ENCODE measurements around the gene ATP5F1D.

The ATP5F1D gene

DNA sequence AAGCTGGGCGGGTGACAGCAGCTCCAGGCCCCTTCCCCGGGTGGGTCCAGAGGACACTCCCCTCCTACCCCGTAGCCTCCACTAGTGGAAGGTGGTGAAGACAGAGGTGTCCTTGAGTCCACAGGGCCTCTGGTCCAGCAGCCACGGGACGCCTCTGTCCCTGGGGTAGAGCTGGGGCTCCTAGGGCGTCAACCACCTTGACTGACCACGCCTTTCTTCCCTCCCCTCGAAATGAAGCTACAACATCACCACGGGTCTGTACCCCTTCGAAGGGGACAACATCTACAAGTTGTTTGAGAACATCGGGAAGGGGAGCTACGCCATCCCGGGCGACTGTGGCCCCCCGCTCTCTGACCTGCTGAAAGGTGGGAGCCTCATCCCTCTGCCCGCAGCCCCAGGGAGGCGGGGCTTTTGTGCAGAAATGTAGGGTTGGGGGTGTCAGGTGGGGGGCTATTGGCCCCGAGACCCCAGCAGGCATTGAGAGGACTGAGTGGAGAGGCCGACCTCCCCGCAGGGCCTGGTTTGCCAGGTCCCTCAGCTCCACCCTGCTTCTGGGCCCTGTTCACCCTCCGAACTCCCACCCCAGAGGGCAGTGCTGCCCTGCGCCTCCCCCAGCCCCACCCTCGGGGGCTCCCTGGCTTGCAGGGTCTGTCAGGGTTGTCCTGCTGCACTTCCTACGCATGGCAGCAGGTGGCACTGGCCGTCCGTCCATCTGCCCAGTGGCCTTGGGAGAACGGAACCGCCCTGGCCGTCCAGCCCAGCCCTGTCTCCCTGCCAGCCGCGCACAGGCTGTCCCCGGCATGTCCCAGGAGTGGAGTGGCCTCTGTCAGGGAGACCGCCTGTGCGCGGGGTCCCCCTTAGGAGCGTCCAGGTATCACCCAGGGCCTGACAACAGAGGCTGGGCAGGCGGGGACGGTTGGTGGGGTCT, 20.3 kb upstream of the ATP5F1D start:
- no peak for DNase-seq

DNA sequence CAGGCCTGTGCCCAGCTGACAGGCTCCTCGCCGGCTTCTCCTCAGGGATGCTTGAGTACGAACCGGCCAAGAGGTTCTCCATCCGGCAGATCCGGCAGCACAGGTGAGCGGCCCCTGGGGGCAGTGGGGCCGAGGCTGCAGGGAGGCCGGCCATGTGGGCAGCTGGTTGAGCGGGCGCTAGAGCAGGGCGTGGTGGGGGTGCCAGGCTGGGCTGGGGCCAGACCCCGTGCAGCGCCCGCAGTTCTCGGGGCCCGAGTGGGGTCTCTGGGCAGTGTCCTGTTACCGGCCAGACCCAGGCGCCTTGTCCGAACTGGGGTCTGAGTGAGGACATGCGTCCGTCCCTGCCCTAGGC, 19.7 kb upstream of the ATP5F1D start:
- DNase-seq: no peak

DNA sequence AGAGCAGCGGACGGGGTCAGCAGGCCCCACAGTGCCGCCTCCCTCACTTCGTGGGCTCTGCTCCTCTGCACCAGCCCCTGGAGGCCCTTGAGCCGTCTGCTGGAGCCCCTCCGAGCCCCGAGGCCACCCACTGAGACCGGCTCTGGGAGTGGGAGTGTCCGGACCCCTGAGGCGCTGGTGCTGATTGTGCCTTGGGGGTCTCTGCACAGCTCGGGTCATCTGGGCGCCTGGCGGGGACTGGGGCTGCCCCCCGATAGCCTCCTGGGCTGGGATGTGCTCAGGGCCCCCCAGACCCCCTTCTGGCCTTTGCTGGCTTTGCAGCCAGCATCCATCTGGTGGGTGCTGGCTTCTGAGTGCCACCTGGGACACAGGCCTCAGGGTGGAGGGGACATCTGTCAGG, 19.2 kb upstream of the ATP5F1D start:
- DNase-seq: no peak

GRCh38 chr19:1223018-1223855, 18.3 kb upstream of the ATP5F1D start:
- DNase-seq: no peak

DNA sequence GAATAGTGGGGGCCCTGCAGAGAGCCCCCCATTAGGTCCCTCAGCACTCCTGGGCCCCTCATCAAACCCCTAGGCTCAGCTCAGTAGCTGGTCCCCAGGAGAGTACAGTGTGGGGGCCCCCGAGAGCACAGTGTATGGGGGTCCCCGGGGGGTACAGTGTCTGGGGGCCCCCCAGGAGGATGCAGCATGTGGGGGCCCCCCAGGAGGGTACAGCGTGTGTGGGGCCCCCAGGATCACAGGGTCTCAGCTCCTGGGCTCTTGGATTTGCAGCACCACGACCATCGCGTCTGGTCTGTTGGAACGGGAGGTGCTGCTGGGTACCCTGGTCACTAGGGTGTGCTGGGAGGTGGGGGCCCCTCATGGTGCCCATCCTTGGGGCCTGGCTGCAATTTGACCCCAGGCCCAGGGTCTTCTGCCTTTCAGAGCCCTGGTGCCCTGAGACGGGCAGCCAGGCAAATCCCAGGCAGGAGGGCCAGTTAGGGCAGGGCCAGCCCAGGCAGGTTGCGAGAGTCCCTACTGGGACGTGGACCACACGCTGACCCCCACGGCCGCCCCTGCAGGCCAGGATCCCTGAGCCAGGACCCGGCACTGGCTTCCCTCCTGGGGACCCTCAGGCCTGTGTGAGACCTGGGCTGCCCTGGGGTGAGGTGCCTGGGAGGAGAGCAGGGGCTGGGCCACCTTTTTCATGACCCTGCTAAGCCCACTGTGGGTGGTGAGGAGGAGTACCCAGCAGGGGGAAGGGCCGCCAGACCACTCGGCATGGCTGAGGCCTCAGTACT, 17.3 kb upstream of the ATP5F1D start:
- no peak for DNase-seq

GRCh38 chr19:1224847-1225246, 16.7 kb upstream of the ATP5F1D start:
- DNase-seq: no peak

DNA sequence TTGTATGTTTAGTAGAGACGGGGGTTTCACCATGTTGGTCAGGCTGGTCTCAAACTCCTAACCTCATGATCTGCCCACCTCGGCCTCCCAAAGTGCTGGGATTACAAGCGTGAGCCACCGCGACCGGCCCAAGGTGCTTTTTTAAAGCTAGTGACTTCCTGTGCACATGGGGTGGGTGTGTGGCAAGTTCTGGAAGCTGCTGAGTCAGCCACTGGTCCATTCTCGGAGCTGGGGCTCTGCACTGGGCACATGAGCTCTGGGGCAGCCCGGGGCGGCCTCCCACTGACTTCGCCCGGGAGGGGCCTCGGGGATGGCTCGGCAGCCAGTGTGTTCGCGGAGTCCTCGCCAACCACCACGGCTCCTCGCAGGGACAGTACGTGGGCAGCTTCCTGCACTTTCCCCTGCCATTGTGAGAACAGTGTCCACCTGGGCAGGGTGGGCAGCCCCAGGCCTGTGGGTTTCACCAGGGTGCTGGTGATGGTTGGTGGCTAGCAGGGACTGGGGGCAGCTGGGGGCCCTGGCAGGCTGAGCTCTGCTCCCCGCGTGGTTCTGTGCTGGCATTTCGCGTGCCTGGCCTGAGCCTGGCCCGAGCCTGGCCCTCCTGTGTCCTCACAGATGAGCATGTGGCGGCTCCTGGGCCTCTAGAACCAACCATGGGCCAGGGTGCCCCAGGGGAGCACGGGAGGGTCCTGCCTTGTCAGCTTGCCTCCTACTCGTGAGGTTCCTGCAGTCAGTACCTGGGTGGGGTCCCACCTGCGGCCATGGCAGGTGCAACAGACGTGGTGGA, 15.9 kb upstream of the ATP5F1D start:
- DNase-seq: no peak

DNA sequence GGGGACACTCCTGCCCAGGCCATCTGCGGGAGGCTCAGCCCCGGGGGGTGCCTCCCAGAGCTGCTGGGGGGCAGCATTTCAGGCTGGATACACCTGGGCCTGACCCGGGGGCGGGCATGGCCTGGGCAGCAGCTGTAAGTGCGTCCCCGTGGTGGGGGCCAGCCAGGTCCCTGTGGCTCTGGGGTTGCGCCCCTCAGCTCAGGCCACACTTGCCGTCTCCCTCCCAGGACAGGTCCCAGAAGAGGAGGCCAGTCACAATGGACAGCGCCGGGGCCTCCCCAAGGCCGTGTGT, 15.4 kb upstream of the ATP5F1D start:
- no peak for DNase-seq

DNA sequence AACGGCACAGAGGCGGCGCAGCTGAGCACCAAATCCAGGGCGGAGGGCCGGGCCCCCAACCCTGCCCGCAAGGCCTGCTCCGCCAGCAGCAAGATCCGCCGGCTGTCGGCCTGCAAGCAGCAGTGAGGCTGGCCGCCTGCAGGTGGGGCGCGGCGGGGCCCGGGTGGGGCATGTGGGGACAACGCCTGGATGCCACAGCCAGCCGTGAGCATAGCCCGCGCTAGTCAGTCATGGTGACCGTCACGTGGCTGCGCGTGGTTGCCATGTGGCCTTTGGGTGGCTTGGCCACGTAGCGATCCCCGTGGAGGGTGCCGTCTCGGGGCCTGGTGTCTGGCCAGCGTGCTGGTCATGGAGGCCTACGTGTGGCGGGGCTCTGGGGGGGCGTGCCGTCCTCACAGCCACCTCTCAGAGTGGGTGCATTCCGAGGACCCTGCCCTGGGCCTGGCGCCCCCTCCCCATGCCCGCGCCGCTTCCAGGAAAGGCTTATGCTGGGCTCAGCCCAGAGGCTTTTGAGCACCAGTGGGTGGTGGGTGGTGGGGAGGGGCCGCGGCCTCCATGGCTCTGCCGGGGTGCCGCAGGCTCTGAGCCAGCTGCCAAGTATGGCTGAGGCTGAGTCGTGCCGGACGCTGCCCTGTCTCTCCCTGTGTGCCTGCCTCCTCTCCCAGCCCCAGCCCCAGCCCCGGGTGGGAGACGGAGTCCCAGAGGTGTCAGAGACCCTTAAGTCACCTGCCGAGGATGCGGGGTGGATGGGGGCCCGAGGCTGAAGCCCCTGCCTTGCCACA, 14.8 kb upstream of the ATP5F1D start:
- no peak for DNase-seq

DNA sequence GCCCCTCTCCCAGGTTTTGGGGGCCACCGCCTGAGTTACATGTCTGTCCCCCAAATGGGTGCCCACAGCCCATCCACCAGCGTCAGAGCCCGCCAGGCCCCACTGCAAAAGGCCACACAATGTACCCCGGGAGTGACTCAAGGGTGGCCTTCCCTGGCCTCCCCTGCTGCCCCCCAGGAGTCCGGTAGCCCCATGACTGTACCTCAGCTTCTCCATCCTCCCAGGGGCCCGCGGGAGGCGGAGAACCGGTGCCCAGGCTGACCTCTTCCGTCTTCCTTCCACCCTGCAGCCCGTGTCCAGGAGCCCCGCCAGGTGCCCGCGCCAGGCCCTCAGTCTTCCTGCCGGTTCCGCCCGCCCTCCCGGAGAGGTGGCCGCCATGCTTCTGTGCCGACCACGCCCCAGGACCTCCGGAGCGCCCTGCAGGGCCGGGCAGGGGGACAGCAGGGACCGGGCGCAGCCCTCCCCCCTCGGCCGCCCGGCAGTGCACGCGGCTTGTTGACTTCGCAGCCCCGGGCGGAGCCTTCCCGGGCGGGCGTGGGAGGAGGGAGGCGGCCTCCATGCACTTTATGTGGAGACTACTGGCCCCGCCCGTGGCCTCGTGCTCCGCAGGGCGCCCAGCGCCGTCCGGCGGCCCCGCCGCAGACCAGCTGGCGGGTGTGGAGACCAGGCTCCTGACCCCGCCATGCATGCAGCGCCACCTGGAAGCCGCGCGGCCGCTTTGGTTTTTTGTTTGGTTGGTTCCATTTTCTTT, 14.1 kb upstream of the ATP5F1D start:
- no peak for DNase-seq

DNA sequence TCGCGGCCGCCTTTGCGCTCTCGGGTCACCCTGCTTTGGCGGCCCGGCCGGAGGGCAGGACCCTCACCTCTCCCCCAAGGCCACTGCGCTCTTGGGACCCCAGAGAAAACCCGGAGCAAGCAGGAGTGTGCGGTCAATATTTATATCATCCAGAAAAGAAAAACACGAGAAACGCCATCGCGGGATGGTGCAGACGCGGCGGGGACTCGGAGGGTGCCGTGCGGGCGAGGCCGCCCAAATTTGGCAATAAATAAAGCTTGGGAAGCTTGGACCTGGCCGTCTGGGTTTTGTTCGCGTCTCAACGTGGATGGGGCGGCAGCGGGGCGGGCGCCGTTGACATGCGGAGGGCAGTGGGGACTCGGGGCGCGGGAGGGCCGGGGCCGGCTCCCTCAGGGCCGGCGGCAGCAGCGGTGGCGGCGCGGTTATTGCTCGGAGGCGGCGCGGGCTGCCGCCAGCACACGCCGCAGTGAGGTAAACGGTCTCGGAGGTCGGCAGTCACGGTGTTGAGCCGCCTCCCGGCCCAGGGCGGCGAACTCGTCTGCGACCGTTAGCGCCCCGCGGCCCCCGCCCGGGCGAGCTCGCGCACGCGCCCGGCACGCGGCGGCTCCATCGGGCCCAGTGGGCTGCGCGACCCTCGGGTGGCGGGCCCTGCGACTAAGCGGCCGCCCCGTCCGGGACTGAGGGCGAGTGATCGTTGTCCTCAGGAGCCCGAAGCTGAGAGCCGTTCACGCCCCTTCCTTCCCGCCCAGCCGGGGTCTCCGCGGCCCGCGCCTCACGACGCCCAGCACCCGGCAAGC, 13.2 kb upstream of the ATP5F1D start:
- no peak for DNase-seq

DNA sequence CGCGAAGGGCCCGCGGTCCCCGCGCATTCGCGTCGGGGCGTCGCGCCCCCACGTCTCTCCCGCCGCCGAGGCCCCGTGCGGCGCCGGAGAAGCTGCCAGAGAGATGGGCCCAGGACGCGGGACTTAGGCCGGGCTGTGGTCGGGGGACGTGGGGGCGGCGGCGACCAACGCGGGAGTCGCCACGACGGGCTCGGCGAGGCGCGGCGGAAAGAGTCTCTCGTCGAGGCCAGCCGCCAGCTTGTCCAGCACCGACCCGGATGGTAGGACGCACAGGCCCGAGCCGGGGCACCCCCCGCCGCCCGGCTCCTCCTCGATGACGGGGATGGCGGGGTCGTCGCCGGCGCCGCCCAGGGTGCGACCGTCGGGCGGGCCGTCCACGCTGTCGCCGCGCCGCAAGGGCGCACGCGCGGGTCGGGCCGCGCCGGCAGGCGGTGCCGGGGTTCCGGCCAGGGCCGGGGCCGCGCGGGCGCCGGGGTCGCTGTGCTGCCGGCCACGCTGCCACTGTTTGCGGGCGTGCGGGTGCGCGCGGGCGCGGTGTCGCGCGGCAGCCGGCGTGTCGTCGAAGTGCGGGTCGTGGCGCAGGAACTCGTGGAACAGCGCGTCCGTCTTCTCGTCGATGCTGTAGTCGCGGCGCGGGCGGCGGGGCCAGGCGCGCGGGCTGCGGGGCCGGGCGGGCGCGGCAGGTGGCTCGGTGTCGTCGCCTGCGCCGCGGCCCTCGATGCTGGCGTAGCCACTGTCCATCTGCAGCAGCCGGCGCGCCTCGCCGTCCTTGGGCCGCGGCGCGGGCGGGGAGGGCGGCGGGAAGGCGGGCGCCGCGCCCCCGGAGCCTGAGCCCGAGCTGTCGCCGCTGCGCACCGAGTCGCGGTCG, 12.3 kb upstream of the ATP5F1D start:
- no peak for DNase-seq

DNA sequence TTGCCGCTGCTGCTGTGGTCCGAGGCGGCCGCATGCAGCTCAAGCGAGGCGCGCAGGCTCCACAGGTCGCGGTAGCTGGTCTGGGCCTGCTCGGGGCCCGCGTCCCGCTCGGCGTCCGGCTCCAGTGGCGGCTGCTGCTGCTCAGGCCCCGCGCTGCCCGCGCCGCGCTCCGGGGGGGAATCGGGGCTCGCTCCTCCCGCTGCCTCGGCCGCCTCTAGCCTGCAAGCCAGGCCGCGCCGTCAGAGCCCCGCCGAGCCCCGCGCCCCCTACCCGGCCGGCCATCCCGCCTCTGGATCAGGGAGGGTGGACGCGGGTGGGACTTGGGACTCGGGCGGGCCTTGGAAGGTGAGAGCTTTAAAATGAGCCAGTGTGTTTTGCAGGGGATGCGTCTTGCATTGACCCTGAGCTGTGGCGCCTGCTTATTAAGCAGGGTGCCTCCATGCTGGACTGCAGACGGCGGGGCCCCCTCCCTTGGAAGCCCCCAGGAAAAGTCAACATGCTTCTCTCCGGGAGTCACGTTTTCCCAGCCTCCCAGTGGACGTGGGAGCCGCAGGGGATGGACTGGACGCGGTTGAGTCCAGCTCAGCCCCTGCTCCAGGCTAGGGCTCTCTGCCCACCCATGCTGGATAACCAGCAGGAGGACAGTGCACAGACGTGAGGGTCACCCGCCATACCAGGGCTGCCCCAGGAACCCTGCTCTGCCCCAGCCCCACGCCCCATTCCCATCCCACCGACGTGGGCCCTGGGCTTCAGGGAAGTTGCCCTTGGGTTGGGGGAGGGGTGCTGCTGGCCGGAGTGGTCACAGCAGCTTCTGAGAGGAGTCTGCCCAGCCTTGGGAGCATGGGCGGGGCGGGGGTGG, 11.4 kb upstream of the ATP5F1D start:
- DNase-seq: no peak

- no peak for DNase-seq
Observed at GRCh38 chr19:1230783-1231489, 10.6 kb upstream of the ATP5F1D start.

DNA sequence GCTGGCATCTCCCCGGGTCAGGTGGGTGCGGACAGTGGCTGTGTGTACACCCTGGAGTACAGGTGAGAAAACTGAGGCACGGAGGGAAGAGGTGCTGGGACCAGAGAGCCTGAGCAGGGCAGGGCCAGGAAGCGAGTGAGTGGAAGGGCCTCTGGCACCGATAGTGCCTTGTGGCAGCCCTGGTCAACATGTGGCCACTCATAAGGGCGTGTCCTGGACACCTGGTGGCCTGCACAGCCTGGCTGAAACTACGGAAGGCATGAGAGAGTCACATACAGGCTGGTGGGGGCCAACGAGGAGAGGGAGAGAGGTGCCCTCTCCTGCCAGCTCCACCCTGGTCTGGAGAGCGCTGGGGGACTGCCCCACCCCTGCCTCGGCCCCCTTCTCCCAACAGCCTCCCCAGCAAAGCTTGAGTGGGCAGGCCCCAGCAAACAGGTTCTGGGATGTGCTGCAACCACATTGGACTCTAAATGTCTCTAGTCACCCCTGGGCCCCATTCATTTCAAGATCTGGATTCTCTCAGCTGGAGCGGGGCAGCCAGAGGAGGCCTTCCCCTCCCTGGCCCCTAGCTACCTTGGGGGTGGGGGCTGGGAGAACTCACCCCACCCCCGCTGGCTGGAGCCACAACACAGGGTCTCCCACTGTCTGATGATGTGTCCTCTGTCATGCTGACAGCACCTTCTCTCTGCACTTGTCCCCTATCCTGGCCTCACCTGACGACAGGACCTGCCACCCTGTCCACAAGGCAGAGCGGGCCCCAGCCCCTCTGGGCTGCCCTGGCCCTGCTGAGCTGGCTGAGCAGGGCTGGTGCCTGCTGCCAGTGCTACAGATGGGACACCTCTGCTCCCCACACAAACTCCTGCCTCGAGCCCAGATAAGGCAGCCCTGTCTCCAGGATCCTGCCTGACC, 9.6 kb upstream of the ATP5F1D start:
- no peak for DNase-seq

DNA sequence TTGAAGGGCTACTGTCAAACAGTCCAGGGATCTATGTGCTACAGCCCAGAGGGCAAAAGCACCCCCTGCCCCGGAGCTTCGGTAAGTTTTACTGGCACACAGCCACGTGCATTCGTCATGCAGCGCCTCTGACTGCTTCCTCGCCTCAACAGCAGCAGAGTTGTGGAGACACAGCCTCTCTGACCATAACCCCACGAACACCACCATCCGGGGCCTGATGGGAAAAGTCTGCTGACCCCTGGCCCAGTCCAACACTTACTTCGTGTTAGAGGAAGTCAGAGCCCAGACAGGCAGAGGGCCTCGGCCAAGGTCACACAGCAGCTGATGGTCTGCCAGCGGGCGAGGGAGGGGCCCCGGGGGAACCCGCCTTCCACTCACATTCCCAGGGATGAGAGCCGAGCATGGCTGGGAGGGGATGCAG, 8.9 kb upstream of the ATP5F1D start:
- DNase-seq: no peak

Measured in COR-L47 (cell line).